ENCODE data around the gene ADAT3. TPM values are rescaled to one million over a fixed set of nuclear protein-coding genes. Genes with fewer than 3 reads are reported as not detected.

ADAT3 gene
- polyA plus RNA-seq, 1 donor = 2.8 TPM

GRCh38 chr19:1962674-1963073 is 57.5 kb downstream of the ADAT3 start:
- no peak for DNase-seq

Other genes starting within 250 kb of the ADAT3 start
- not detected for gene ONECUT3, start 151.9 kb upstream of the ADAT3 start, polyA plus RNA-seq (ENCODE audit: insufficient read length)
- gene ATP8B3, start 93.1 kb upstream of the ADAT3 start, polyA plus RNA-seq (ENCODE audit: insufficient read length) = 1.1 TPM
- 24.2 TPM for gene REXO1, start 56.9 kb upstream of the ADAT3 start, polyA plus RNA-seq (ENCODE audit: insufficient read length)
- gene KLF16, start 41.8 kb upstream of the ADAT3 start, polyA plus RNA-seq (ENCODE audit: insufficient read length) = 13.6 TPM
- 64.8 TPM for gene ABHD17A, start 19.9 kb upstream of the ADAT3 start, polyA plus RNA-seq (ENCODE audit: insufficient read length)
- 32.5 TPM for gene SCAMP4, start within 50 bp of the ADAT3 start, polyA plus RNA-seq (ENCODE audit: insufficient read length)
- gene CSNK1G2, start 35.8 kb downstream of the ADAT3 start, polyA plus RNA-seq (ENCODE audit: insufficient read length) = 42.8 TPM
- gene BTBD2, start 110.3 kb downstream of the ADAT3 start, polyA plus RNA-seq (ENCODE audit: insufficient read length) = 83.9 TPM
- gene MKNK2, start 145.8 kb downstream of the ADAT3 start, polyA plus RNA-seq (ENCODE audit: insufficient read length) = 116 TPM
- 18.3 TPM for gene MOB3A, start 190.9 kb downstream of the ADAT3 start, polyA plus RNA-seq (ENCODE audit: insufficient read length)
- 2.9 TPM for gene IZUMO4, start 191.5 kb downstream of the ADAT3 start, polyA plus RNA-seq (ENCODE audit: insufficient read length)
- 66.5 TPM for gene AP3D1, start 246.2 kb downstream of the ADAT3 start, polyA plus RNA-seq (ENCODE audit: insufficient read length)

Measured in hindlimb muscle (tissue), 1 donor.